HG02588 (cell line): Measurements from ENCODE around the gene BOK.
"Not testable (repeated sequence)": the region's sequence is repeated elsewhere in the genome, so short reads cannot be mapped to it uniquely, and the experiment has no call there.

Experiments
- ATAC-seq: cut with Tn5 transposase; IDR thresholded peaks from one replicate; pipeline ENCODE4 v1.9.1; 2021; ENCODE audit warnings: mild to moderate bottlenecking, moderate library complexity; ENCODE audit not compliant: unreplicated experiment

The BOK gene

GRCh38 chr2:241558532-241559322 lies at the start of gene BOK:
TSS of gene BOK (plus strand) at chr2:241558745. CDS start at chr2:241559484, 739 bp downstream.
- ATAC-seq, result no peak

- ATAC-seq, result no peak
Observed at GRCh38 chr2:241509155-241509784, 49.3 kb upstream of the BOK start.

- ATAC-seq, result no peak
Observed at GRCh38 chr2:241511091-241511741, 47.3 kb upstream of the BOK start.

- ATAC-seq, result no peak
Observed at GRCh38 chr2:241514553-241514952, 44.0 kb upstream of the BOK start.

GRCh38 chr2:241514986-241515737 lies 43.4 kb upstream of the BOK start:
- ATAC-seq, result no peak

GRCh38 chr2:241516520-241516965 lies 42.0 kb upstream of the BOK start:
- ATAC-seq, result no peak

- ATAC-seq, result no peak
Observed at GRCh38 chr2:241517297-241517696, 41.2 kb upstream of the BOK start.

GRCh38 chr2:241519669-241520068 lies 38.9 kb upstream of the BOK start:
- no peak for ATAC-seq

- no peak for ATAC-seq
Observed at GRCh38 chr2:241522477-241522876, 36.1 kb upstream of the BOK start.

- not testable (repeated sequence) for ATAC-seq
Observed at GRCh38 chr2:241525818-241526780, 32.4 kb upstream of the BOK start.

GRCh38 chr2:241530571-241530970 lies 28.0 kb upstream of the BOK start:
- no peak for ATAC-seq

GRCh38 chr2:241531161-241531722 lies 27.3 kb upstream of the BOK start:
- ATAC-seq, result no peak

GRCh38 chr2:241532168-241532567 lies 26.4 kb upstream of the BOK start:
- no peak for ATAC-seq

- no peak for ATAC-seq
Observed at GRCh38 chr2:241532733-241533601, 25.6 kb upstream of the BOK start.

- ATAC-seq, result no peak
Observed at GRCh38 chr2:241534293-241534692, 24.3 kb upstream of the BOK start.

GRCh38 chr2:241534701-241535375 lies 23.7 kb upstream of the BOK start:
- ATAC-seq, result no peak

- ATAC-seq, result no peak
Observed at GRCh38 chr2:241535871-241536655, 22.5 kb upstream of the BOK start.
